Erythroblast (primary cell): Measurements from ENCODE around the gene NKX1-1.
A peak's percentile ranks its signal among the peaks of the same experiment; 100 is the strongest.

Source experiments
- DNase-seq, 2 experiments: peaks; one replicate each; lab custom pipeline; 2025; lab: John Stamatoyannopoulos, UW
- GATA1 ChIP-seq: IDR thresholded peaks from 2 replicates; pipeline ENCODE4 v1.6.1; 2011; ENCODE audit warnings: low read depth, mild to moderate bottlenecking, control low read depth, low read length, moderate library complexity
- POLR2A ChIP-seq: IDR thresholded peaks from 2 replicates; pipeline ENCODE4 v1.6.1; 2011; ENCODE audit warnings: mild to moderate bottlenecking, low read length

NKX1-1 gene

DNA sequence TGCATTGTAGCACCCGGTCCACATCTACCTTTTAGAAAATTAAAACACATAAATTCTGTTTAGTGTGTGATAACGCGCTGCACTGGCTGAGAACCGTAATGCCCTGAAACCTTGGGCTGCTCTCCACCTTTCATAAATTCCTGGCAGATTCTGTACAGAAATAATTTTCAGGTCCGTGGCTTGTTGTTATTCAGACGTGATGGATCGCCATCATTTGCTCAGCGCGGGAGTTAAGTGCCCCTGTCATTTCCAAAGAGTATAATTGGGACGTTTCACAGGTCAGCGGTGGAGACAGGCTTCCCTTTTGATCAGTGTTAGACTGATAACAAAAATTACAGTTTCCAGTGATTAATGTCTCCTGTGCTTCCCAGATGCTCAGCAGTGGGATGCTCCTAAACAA lies 42.7 kb downstream of the NKX1-1 start:
- no peak for DNase-seq
- TF ChIP-seq GATA1 (no peak), POLR2A (no peak)

DNA sequence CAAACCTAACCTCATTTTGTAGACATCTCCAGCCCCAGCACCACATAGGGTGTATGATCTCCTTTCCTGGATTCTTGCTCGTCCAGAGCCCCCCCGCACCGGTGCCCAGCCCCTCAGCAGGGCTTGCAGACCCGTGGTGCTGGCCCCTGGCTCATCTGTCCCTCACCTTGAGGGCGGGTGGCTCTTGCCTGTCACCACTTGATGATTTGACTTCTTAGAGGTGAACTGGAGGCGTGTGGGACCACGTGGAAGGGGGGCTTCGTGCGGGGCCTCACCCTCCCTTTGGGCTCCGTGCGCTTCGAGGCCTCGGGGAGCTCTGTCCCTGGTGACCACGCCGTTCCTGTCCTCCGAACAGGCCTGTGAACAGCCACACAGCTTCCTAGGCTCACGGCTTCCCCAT lies 43.7 kb downstream of the NKX1-1 start:
- DNase-seq = no peak
- TF ChIP-seq POLR2A (no peak), GATA1 (no peak)

DNA sequence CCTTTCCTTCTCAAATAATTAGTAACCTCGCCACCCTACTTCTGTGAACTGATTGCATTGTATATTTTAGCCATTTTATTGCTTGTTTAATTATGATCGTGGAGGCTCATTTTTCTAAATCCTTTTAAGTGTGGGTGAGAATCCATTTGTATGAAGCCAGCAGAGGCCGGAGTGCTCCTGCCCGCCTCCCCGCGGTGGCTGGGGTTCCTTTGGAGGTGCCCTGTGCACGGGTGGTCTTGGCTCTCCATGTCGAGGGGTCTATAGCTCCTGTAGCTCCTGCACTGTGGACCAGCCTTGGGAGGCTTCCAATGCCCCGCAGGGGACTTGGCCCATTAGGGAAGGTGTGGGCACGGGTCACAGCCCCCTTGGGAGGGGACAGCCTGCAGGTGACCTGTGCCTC lies 44.2 kb downstream of the NKX1-1 start:
- TF ChIP-seq POLR2A (no peak), GATA1 (no peak)
- DNase-seq = no peak

DNA sequence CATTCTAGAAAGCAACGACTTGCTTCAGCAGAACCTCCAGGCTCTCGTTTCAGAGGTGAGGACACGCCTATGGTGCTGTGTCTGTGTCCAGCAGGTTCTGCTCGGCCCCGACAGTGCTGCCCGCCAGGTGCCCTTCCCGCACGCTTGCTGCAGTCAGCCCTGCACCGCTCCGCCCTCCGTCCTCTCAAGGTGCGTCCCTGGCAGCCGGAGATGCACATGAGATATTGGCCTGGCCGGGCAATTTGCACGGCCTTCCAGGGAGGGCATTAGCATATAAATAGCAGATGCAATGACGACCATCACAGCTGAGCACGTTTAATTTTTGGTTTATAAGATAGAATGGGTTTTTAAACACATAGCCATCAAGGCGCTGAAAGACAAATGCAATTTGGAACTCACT lies 44.8 kb downstream of the NKX1-1 start:
- no peak for TF ChIP-seq GATA1
- TF ChIP-seq POLR2A = no peak
- no peak for DNase-seq

DNA sequence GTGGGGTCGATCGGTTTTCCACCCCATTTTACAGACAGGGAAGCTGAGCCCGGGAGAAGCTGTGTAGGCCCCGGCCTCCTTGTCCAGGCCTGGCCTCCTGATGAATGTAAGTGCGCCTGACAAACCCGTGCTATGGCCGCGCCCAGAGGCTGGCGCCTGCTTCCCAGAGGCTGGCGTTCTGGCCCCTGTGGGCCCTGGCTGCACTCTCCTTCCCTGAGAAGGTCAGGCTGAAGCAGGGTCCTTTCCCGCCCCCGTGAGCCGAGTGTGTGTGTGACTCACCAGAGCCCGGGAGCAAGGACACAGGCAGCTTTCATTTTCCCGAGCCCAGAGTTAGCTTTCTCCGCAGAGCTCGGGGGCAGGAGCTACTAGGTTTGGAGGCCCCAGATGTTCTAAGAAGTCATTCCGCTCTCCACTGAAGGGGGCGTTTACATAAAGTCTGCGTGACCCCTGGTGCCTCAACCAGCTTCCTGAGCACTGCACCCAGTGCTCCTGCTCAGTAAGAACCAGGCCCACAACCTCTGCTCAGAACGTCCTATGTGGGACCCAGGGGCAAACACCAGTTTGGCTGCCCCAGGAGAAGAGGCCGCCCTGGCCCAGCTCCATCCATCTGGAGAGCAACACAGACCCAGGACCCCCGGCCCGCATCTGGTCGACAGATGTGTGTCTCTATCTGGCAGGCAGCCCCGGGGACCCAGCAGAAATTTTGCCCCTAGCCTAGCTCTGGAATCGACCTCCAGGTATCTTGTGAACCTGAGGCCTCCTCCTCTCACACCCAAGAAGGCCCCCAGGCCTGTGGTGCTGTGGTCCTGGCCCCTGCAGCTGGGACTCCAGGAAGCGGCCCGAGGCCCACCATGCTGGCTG lies 45.6 kb downstream of the NKX1-1 start:
- no peak for TF ChIP-seq GATA1
- no peak for TF ChIP-seq POLR2A
- no peak for DNase-seq

DNA sequence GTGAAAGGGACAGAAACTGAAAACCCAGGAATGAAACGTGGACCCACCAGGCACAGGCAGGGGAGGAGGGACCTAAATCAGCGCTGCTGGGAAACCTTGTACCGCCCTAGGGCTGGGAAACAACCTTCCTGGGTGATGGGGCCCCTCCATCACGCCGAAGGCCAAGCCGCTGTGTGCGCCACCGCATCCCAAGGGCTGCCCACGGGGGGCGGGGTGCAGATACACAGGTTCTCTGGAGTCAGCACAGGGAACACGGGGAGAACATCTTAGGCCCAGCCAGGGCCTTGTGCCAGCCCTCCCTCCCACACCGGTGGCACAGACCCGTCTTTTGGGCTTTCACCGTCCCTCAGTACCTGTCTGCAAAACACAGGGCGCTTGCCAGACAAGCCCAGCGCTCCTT lies 46.3 kb downstream of the NKX1-1 start:
- no peak for DNase-seq
- TF ChIP-seq POLR2A = no peak

DNA sequence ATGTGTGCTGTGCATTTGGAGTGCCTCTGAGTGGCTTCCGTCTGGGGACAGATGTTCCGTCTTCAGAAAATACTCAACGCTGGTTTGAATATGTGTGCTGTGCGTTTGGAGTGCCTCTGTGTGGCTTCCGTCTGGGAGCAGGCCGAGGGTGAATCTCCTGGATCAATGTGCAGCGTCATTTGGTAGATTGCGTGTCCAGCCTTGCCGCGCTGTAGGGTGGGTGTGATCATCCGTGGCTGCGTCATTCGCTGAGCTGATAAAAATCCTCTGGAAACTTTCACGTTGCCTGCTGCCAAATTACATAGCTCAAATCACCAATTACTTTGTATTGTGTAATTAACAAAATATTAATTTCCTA lies 47.1 kb downstream of the NKX1-1 start:
- TF ChIP-seq GATA1 (no peak), POLR2A (no peak)
- DNase-seq = no peak

DNA sequence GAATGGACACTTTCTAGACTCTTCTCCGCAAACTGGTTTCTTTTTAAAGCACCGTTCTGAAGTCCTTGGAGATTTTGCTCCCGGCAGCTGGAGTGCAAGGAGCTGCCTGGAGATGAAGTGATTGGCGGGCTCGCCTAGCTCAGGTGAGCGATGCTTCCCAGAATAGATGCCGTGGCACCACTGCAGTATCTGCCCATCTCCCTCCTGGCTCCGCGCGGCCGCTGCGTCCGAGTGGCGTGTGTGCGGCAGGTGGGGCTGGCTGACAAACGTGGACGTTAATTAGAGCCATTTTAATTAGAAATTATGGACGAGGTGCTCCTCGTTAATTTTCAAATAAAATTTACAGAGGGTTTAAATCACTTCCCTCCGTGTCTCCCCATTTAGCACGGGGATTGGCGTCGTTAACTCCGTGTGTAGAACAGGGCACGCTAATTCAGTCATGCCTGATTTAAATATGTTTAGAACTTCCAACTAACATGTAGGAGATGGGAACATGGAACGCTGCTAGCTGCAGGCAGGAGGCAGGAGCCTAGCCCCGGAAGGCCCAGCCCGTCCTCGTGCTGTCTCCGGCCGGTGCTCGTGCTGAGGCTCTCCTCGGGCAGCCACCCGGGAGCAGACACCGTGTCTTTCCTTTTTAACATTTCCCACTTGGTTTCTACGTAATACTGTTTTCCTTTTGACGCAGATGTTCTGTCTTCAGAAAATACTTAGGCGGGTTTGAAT lies 47.7 kb downstream of the NKX1-1 start:
- TF ChIP-seq GATA1 (no peak), POLR2A (no peak)
- no peak for DNase-seq

DNA sequence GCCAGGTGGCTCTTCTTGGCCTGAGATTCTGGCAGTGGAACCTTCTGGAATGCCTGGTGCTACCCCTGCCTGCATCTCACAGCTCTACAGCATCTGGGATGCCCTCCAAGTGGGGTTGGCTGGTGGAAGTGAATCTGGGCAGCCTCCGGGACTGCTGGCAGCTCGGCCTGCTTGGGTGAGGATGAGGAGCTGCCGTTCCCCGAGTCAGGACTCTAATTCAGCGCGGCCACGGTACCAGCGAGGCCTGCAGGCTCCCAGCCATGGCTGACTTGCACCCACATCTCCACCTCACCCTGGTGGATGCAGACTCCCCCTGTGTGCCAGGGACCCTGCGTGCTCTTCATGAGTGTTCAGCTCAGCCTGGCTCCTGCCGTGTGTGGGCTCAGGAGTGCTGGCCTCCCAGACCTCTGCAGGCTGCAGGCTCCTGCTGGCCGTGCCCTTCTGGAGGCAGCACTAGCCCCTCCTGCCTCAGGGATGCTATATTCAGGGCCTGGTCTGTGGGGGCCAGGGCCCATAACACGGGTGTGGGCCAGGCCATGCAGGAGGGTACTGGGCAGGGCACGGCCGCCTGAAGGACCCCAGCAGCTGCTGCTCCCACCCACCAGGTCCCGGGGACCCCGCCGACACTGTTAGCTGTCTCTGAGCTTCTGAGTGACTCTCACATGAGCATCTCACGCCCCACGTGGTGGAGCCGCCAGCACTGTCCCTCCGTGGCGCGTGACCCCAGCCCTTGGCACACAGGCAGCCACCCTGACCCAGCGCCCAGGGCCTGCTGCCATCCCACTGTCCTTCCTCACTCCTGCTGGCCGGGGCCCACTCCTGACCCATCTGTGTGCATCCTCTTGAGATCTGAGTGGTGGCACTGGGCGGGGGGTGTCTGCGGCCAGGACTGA lies 48.6 kb downstream of the NKX1-1 start:
- no peak for DNase-seq
- TF ChIP-seq POLR2A (no peak), GATA1 (no peak)

DNA sequence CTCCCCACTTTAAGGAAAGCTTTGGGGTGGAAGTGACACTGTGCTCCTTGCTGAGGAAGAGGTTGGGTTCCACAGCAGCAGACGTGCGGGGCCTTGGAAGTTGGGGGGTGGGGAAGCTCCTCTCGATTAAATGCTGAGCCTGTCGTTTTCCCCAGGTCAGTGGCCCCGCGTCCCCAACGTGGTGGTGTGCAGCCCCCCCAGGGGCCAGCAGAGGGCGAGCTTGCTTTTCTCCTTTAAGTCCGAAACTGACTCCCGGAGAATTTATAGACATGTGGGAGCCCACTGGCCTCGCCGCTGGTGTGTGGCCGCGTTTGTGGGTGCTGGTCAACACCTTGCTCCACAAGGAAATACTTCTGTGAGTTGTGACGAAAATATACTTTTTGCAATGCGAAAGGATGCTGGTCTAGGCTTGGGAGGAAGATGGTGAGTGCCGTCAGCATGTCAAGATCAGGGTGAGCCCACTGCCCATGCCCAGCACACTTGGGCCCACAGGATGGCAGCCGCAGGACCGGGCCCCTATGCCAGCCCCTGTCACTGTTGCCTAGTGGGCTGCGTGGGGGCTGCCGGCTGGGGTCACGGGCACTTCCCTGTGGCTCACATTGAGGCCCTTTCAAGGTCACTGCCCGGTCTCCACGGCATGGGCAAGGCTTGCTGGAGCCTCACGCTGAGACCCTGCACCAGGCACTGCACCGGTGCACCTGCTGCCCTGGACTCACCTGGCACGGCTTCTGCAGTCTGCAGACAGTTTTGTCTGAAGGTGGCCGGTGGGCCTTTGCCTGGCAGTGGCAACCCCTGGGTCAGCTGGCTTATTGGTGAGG lies 49.9 kb downstream of the NKX1-1 start:
- peak; percentile 63 to 77 for DNase-seq
- no peak for TF ChIP-seq POLR2A
- TF ChIP-seq GATA1 = no peak

DNA sequence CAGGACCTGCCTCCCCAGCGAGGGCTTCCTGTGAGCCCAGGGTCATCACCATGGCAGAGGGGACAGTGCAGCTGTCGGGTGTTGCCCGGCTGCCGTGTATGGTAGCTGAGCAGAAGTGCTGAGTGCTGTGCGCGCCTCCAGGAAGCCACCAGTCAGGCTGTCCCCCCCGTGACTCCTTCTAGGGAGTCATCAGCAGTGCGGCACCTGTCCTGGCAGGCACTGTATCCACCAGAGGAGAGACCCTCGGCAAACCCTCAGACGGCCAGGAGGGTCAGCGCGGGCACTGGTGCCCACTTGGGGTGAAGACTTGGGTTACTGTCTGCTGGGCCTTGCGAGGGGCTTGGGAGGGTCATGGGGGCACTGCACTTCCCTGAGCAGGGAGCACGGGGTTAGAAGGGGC lies 50.9 kb downstream of the NKX1-1 start:
- TF ChIP-seq GATA1 = no peak
- no peak for TF ChIP-seq POLR2A
- DNase-seq = no peak

DNA sequence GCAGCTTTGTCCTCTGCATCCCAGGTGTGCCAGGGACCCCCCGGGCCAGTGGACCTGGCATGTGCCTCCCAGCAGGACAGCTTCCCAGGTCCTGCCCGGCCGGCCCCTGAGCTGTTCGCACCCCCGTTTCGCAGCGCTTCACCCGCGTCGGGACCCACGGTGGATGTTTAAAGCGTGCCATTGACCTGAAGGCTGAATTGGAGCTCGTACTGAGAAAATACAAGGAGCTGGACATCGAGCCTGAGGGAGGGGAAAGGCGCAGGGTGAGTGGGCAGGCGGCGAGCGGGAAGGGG lies 51.3 kb downstream of the NKX1-1 start:
- TF ChIP-seq POLR2A (no peak), GATA1 (no peak)
- DNase-seq = no peak

DNA sequence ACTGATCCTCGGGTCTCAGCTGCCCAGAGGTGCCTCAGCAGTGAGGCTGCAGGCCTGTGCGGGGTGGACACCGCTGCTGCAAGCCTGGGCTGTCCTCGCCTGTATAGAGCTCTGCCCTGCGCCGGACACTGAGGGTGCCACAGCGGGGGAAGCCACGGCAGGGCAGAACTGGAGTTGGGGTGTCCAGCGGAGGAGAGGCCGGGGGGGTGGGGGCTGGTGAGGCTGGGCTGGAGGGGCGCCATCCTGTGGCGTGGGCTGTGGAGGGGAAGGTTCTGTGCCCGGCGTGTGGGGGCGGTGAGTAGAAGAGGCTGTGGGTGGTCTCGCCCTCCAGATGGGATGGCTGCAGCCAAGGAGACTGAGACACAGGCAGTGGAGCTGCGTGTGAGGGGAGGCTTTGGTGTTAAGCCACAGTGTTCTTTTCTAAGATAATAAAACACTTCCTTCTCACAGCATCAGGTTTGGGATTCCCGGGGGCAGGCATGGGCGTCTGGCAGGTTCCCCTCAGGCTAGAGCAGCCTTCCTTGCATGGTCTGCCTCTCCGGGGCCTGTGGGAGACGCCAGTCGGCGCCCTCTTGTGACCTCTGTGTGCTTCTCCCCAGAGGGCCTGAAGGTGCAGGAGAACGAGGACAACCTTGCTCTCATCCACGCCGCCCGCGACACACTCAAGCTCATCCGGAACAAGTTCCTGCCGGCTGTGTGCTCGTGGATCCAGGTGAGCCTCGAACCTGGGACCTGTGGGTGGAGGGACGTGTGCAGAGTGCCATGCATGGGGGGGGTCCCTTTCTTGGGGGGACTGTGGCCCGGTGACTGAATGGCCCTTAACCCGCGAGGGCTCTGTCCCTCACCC lies 51.9 kb downstream of the NKX1-1 start:
- no peak for TF ChIP-seq GATA1
- TF ChIP-seq POLR2A = no peak

More for the DNA sequence above, 51.9 kb downstream of the NKX1-1 start:
- DNase-seq = no peak
